Transverse colon (tissue), 4 donors: ENCODE data around the gene GRIA3. TPM values are rescaled to one million over a fixed set of nuclear protein-coding genes. Genes with fewer than 3 reads are reported as not detected.

Experiments used
- DNase-seq: peaks from one replicate; pipeline ENCODE4 v3.0.0-alpha.2; 2019
- H3K27ac ChIP-seq, 4 donors: fragments of 200-600 bp; sonication (generic); 2 replicates each; pipeline ENCODE4 v1.5.1; 2016 to 2018; ENCODE audit warnings: inconsistent platforms in 4 of 4
- H3K27me3 ChIP-seq: fragments of 200-600 bp; sonication (generic); 2 replicates; pipeline ENCODE4 v1.5.1; 2017; ENCODE audit warnings: inconsistent platforms
- H3K36me3 ChIP-seq, 4 donors: fragments of 200-600 bp; sonication (generic); 2 replicates each; pipeline ENCODE4 v1.5.1; 2017 to 2019; ENCODE audit warnings: inconsistent platforms in 4 of 4
- H3K4me1 ChIP-seq, 4 donors: fragments of 200-600 bp; sonication (generic); 2 replicates each; pipeline ENCODE4 v1.5.1; 2017 to 2020; ENCODE audit warnings: inconsistent platforms in 4 of 4
- H3K4me3 ChIP-seq, 4 donors: fragments of 200-600 bp; sonication (generic); 1 replicate in 1 of 4; 2 replicates in 3 of 4; pipeline versions ENCODE4 v1.5.1 to v1.6.1; 2017 to 2019; ENCODE audit warnings: inconsistent platforms in 4 of 4
- H3K9me3 ChIP-seq, 2 donors: fragments of 200-600 bp; sonication (generic); 2 replicates each; pipeline ENCODE4 v1.5.1; 2017 to 2019; ENCODE audit warnings: inconsistent platforms in 2 of 2
- CTCF ChIP-seq, 5 experiments: fragments of 200-600 bp in 3 of 5; fragments of 450-650 bp in 2 of 5; sonication (generic) in 3 of 5; IDR thresholded peaks; 1 replicate in 2 of 5; 2 replicates in 3 of 5; pipeline ENCODE4 v1.5.1; 2016 to 2017; ENCODE audit warnings: antibody characterized with exemption in 5 of 5, inconsistent platforms in 3 of 5, mild to moderate bottlenecking in 2 of 5, moderate library complexity in 1 of 5
- EP300 ChIP-seq: sonication (generic); formaldehyde crosslinking; IDR thresholded peaks from one replicate; pipeline ENCODE4 v1.6.1; 2017; ENCODE audit warnings: antibody characterized with exemption, low read depth
- POLR2A ChIP-seq: fragments of 450-650 bp; IDR thresholded peaks from one replicate; pipeline ENCODE4 v1.6.1; 2016; ENCODE audit warnings: antibody characterized with exemption, mild to moderate bottlenecking, moderate library complexity
- POLR2AphosphoS5 ChIP-seq, 3 donors: sonication (generic); formaldehyde crosslinking; IDR thresholded peaks; one replicate each; pipeline ENCODE4 v1.6.1; 2016; ENCODE audit warnings: antibody characterized with exemption in 3 of 3
- WGBS, 2 donors: methylation state at CpG; one replicate each; pipeline ENCODE4 v1.1.5; 2018; ENCODE audit warnings: low coverage in 1 of 2; 5-methylcytosine and 5-hydroxymethylcytosine counted together
- in situ Hi-C, 4 donors: fragments of 200-750 bp; cut with MboI; loops; one replicate each; pipeline versions ENCODE4 v1.15.0 to v1.15.1; 2017; ENCODE audit warnings: low sequenced_read_pairs in 3 of 4, low pct_ligation_motif_present in 1 of 4, low pct_unique_long_range_greater_than_20kb in 1 of 4
- intact Hi-C: fragments of 100-400 bp; cut with DNase I; formaldehyde crosslinking; loops from one replicate; pipeline ENCODE4 v1.15.1; 2023; ENCODE audit warnings: low total_unique reads
- total RNA-seq, 4 donors: library from RNA; depleted of rRNA; stranded (reverse); fragments of >200 nt; gene quantifications; one replicate each; pipeline ENCODE4 v1.1.0, GENCODE V29; 2016

GRIA3 gene
- total RNA-seq, 4 donors from 2014 or later: 0.40 to 1.1 (median 0.68) TPM; not detected in 1

GRCh38 chrX:123153846-123154335 lies 30.2 kb upstream of the GRIA3 start:
- Histone ChIP-seq H3K4me3 (no peak overlapping the region), H3K27ac (no peak overlapping the region), H3K27me3 (no peaks in the 10 kb centered on the region), H3K9me3 (no peaks in the 10 kb centered on the region), H3K4me1 (no peaks in the 10 kb centered on the region), H3K36me3 (no peaks in the 10 kb centered on the region)
- intact Hi-C loops: no loop called here
- no peak for DNase-seq
- WGBS, 2 donors: 44% methylated on average over 7 of the region's 7 CpGs; no CpG with 5 or more reads in 1 of the 2 donors
- TF ChIP-seq EP300 (no peak), CTCF (IDR thresholded peaks at IDR 0.05) (no peak), POLR2AphosphoS5 (IDR thresholded peaks at IDR 0.05) (no peak), POLR2A (no peak)
- in situ Hi-C loops: no loop called here

- Histone ChIP-seq H3K27me3 (no peaks in the 10 kb centered on the region), H3K27ac (no peak overlapping the region), H3K36me3 (no peaks in the 10 kb centered on the region), H3K4me1 (no peaks in the 10 kb centered on the region), H3K4me3 (no peak overlapping the region), H3K9me3 (no peaks in the 10 kb centered on the region)
- in situ Hi-C loops: no loop called here
- no peak for TF ChIP-seq POLR2A
- 60 to 82% methylated on average over 1 of the region's 1 CpG for WGBS, 2 donors
- intact Hi-C loops: no loop called here
- DNase-seq: no peak
Measured at GRCh38 chrX:123155327-123155726, 28.8 kb upstream of the GRIA3 start.

- TF ChIP-seq POLR2AphosphoS5 (IDR thresholded peaks at IDR 0.05): no peak
- TF ChIP-seq POLR2A: no peak
- TF ChIP-seq EP300: no peak
- no peak for TF ChIP-seq CTCF (IDR thresholded peaks at IDR 0.05)
- WGBS, 2 donors: 86% methylated on average over 2 to 3 of the region's 3 CpGs
- intact Hi-C loops (no loop called here), in situ Hi-C loops (no loop called here)
- no peaks in the 10 kb centered on the region for H3K4me1 ChIP-seq
- no peak overlapping the region for H3K27ac ChIP-seq
- no peaks in the 10 kb centered on the region for H3K9me3 ChIP-seq
- H3K27me3 ChIP-seq: no peaks in the 10 kb centered on the region
- H3K4me3 ChIP-seq: no peak overlapping the region
- H3K36me3 ChIP-seq: no peaks in the 10 kb centered on the region
- DNase-seq: no peak
Measured at GRCh38 chrX:123157586-123157985, 26.5 kb upstream of the GRIA3 start.

- Histone ChIP-seq H3K9me3 (no peaks in the 10 kb centered on the region), H3K27ac (no peak overlapping the region), H3K27me3 (no peaks in the 10 kb centered on the region), H3K4me1 (no peaks in the 10 kb centered on the region), H3K4me3 (no peak overlapping the region), H3K36me3 (no peaks in the 10 kb centered on the region)
- in situ Hi-C loops (no loop called here), intact Hi-C loops (no loop called here)
- no peak for DNase-seq
- no peak for TF ChIP-seq POLR2AphosphoS5 (IDR thresholded peaks at IDR 0.05)
- TF ChIP-seq EP300: no peak
- TF ChIP-seq POLR2A: no peak
- TF ChIP-seq CTCF (IDR thresholded peaks at IDR 0.05): no peak
- 68% methylated on average over 4 of the region's 4 CpGs; no CpG with 5 or more reads in 1 of the 2 donors for WGBS, 2 donors
Measured at GRCh38 chrX:123159403-123159802, 24.7 kb upstream of the GRIA3 start.

GRCh38 chrX:123167621-123168020 lies 16.5 kb upstream of the GRIA3 start:
- Histone ChIP-seq H3K36me3 (no peaks in the 10 kb centered on the region), H3K27me3 (no peaks in the 10 kb centered on the region), H3K4me3 (no peak overlapping the region), H3K4me1 (no peaks in the 10 kb centered on the region), H3K9me3 (no peaks in the 10 kb centered on the region), H3K27ac (no peak overlapping the region)
- no peak for DNase-seq
- TF ChIP-seq EP300: no peak
- intact Hi-C loops: no loop called here
- in situ Hi-C loops: no loop called here
